Aorta (tissue), 5 donors: Measurements from ENCODE around the gene INPP5D. TPM values are rescaled to one million over a fixed set of nuclear protein-coding genes. Genes with fewer than 3 reads are reported as not detected.

ENCODE experiments used
- ATAC-seq: fragments of 200-7000 bp; cut with Tn5 transposase; one replicate; pipeline ENCODE4 v1.9.1; 2022; ENCODE audit warnings: moderate library complexity; ENCODE audit not compliant: low FRiP score
- DNase-seq, 2 donors: peaks; one replicate each; pipeline ENCODE4 v3.0.0-alpha.2; 2020
- H3K27ac ChIP-seq, 2 donors: one replicate each; pipeline ENCODE4 v1.5.1; 2013; ENCODE audit warnings: low read length in 2 of 2, mild to moderate bottlenecking in 2 of 2, moderate library complexity in 2 of 2, control low read depth in 1 of 2, inconsistent platforms in 1 of 2, low read depth in 1 of 2
- H3K27me3 ChIP-seq, 2 donors: one replicate each; pipeline ENCODE4 v1.6.1; 2013; ENCODE audit warnings: control low read depth in 1 of 2, low read length in 1 of 2, mild to moderate bottlenecking in 1 of 2, moderate library complexity in 1 of 2; ENCODE audit not compliant: insufficient read depth in 2 of 2, control insufficient read depth in 1 of 2
- H3K36me3 ChIP-seq, 2 donors: one replicate each; pipeline ENCODE4 v1.6.1; 2013; ENCODE audit warnings: control low read depth in 1 of 2, low read length in 1 of 2, mild to moderate bottlenecking in 1 of 2; ENCODE audit not compliant: insufficient read depth in 2 of 2, control insufficient read depth in 1 of 2
- H3K4me1 ChIP-seq, 2 donors: one replicate each; pipeline ENCODE4 v1.6.1; 2013; ENCODE audit warnings: low read length in 2 of 2, control low read depth in 1 of 2, mild to moderate bottlenecking in 1 of 2, moderate library complexity in 1 of 2; ENCODE audit not compliant: insufficient read depth in 2 of 2, control insufficient read depth in 1 of 2
- H3K4me3 ChIP-seq, 2 donors: one replicate each; pipeline ENCODE4 v1.5.1; 2013; ENCODE audit warnings: low read length in 2 of 2, control low read depth in 1 of 2, mild to moderate bottlenecking in 1 of 2
- H3K9me3 ChIP-seq: one replicate; pipeline ENCODE4 v1.6.1; 2013; ENCODE audit warnings: mild to moderate bottlenecking, low read length; ENCODE audit not compliant: control insufficient read depth
- WGBS, 2 donors: extraction: QIAGEN DNeasy Blood & Tissue Kit; methylation state at CpG; one replicate each; pipeline ENCODE4 v1.1.7; 2013; 5-methylcytosine and 5-hydroxymethylcytosine counted together
- intact Hi-C, 2 donors: fragments of 100-400 bp; cut with DNase I; formaldehyde crosslinking; loops; one replicate each; pipeline versions ENCODE4 v1.14.2 to v1.15.0; 2022
- polyA plus RNA-seq, 2 donors: library from polyadenylated mRNA; stranded (reverse); fragments of 200-250 nt; gene quantifications; one replicate each; pipeline ENCODE4 v1.2.3, GENCODE V29; 2013
- total RNA-seq, 2 donors: library from RNA; stranded (reverse); fragmentation: NEBNext Ultra II Directional; extraction: Animal tissue kit (Norgen Biotek cat#: 25700); gene quantifications; one replicate each; pipeline ENCODE4 v1.2.1, GENCODE V29; 2021
- donor health status: healthy with polysubstance abuse.
- donor health status: Bipolar disorder and iron deficiency.
- donor health status: DM: no; HTN: no; CAD: no.
- donor health status: DM: no; HTN: no; CAD: no.
- donor health status: DM: yes; HTN: yes; CAD: no.

The INPP5D gene
- total and polyA plus RNA-seq, 4 donors: 0.95 to 51.2 (median 17.2) TPM

DNA sequence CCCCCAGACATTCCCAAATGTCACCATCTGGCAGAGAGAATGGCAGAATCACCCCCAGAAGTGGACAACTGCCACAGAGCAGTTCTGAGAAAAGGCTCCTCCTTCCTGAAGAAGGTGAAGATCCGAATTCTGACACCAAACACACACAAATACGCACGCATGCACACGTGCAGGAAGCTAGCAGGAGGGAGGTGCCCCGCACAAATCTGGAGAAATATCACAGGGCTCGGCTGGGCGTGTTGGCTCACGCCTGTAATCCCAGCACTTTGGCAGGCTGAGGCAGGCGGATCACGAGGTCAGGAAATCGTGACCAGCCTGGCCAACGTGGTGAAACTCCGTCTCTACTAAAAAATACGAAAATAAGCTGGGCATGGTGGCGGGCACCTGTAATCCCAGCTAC, 152.9 kb downstream of the INPP5D start:
- DNase-seq (no peak), ATAC-seq (no peak)
- intact Hi-C loops: no loop called here
- Histone ChIP-seq H3K27ac (no peak overlapping the region), H3K27me3 (no peaks in the 10 kb centered on the region), H3K4me3 (no peak overlapping the region), H3K36me3 (no peaks in the 10 kb centered on the region), H3K4me1 (no peaks in the 10 kb centered on the region), H3K9me3 (no peaks in the 10 kb centered on the region)
- 94 to 96% methylated on average over 15 of the region's 15 CpGs for WGBS, 2 donors

DNA sequence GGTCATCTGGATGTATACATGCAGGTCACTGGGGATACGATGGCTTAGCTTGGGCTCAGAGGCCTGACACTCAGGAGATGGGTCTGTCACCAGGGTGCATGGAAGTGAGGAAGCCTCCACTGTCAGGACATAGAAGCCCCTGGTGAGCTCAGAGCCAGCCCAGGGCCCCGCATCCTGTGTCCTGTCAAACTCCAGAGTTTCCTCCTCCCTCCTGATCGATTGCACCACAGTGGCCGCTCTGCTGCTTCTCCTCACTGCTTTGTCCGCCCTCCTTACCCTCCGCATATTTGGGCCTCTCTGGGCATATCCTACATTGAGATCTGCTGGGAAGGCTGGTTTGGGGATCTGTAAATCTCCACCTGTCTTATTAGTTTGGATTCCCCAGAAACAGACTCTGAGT, 153.8 kb downstream of the INPP5D start:
- Histone ChIP-seq H3K4me1 (no peaks in the 10 kb centered on the region), H3K9me3 (no peaks in the 10 kb centered on the region), H3K36me3 (no peaks in the 10 kb centered on the region), H3K27ac (no peak overlapping the region), H3K4me3 (no peak overlapping the region), H3K27me3 (no peaks in the 10 kb centered on the region)
- no peak for DNase-seq
- no peak for ATAC-seq
- 93 to 95% methylated on average over 6 of the region's 6 CpGs for WGBS, 2 donors
- intact Hi-C loops: no loop called here

DNA sequence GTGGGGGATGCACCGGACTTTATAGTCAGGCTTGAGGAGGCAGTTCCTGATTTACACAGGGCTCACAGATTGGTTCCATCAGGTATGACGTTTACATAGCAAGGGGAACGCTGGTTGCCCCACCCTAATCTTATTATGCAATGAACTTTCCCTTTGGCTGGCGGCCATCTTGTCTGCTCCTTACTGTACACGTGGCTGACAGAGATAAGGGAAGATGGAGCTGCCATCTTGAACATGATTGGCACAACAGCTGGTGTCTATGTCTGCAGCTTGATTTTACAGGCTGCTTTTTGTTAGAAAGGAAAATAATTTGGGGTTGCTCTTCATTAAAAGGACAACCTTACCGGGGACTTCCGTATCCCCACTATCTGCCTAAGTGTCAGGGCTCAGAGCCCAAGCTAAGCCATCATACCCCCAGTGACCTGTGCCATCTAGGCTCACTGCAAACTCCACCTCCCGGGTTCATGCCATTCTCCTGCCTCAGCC, 157.8 kb downstream of the INPP5D start:
- Histone ChIP-seq H3K4me3 (no peak overlapping the region), H3K27ac (no peak overlapping the region), H3K27me3 (no peaks in the 10 kb centered on the region), H3K9me3 (no peaks in the 10 kb centered on the region), H3K36me3 (no peaks in the 10 kb centered on the region), H3K4me1 (no peaks in the 10 kb centered on the region)
- WGBS, 2 donors: 77 to 81% methylated on average over 8 of the region's 8 CpGs
- DNase-seq (no peak), ATAC-seq (no peak)
- intact Hi-C loops: no loop called here

DNA sequence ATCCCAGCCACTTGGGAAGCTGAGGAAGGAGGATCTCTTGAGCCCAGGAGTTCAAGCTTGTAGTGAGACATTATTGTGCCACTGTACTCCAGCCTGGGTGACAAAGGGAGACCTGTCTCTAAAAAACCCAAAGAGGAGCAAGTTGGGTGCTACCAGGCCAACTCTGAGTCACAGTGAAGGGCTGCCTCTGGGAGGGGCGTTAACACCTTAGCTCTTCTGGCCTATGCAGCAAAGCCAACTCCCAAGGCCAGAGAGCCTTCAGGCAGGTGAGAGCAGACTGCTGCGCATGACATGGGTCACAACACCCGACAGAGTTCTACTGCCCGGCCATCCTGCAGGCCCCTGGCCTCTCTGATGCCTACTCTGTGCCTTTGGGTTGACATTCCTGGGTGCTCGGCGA, 158.7 kb downstream of the INPP5D start:
- Histone ChIP-seq H3K9me3 (no peaks in the 10 kb centered on the region), H3K27me3 (no peaks in the 10 kb centered on the region), H3K4me3 (no peak overlapping the region), H3K4me1 (no peaks in the 10 kb centered on the region), H3K27ac (no peak overlapping the region), H3K36me3 (no peaks in the 10 kb centered on the region)
- no peak for ATAC-seq
- no peak for DNase-seq
- 91 to 97% methylated on average over 6 of the region's 6 CpGs for WGBS, 2 donors
- intact Hi-C loops: no loop called here

DNA sequence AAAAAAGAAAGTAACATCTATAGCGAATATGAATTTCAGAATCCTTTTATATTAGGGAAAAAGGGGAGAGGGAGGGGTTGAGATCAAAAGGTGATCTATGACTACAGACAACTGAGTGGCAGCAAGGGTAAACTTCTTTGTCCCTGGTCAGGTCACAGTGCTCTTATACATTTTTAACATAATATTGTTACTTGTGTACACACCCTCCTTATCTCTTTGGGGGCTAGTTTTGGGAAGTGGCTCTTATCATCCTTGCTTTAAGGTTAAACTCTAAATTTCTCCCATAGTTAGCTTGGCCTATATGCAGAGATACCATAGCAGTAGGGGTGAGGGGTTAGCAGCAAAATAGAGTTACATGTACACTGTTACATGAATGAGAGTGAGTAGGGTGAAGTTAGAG, 159.7 kb downstream of the INPP5D start:
- no peak for DNase-seq
- ATAC-seq: no peak
- Histone ChIP-seq H3K27ac (no peak overlapping the region), H3K9me3 (no peaks in the 10 kb centered on the region), H3K4me1 (no peaks in the 10 kb centered on the region), H3K36me3 (no peaks in the 10 kb centered on the region), H3K27me3 (no peaks in the 10 kb centered on the region), H3K4me3 (no peak overlapping the region)
- intact Hi-C loops: no loop called here
- 100% methylated on average over 1 of the region's 1 CpG for WGBS, 2 donors

DNA sequence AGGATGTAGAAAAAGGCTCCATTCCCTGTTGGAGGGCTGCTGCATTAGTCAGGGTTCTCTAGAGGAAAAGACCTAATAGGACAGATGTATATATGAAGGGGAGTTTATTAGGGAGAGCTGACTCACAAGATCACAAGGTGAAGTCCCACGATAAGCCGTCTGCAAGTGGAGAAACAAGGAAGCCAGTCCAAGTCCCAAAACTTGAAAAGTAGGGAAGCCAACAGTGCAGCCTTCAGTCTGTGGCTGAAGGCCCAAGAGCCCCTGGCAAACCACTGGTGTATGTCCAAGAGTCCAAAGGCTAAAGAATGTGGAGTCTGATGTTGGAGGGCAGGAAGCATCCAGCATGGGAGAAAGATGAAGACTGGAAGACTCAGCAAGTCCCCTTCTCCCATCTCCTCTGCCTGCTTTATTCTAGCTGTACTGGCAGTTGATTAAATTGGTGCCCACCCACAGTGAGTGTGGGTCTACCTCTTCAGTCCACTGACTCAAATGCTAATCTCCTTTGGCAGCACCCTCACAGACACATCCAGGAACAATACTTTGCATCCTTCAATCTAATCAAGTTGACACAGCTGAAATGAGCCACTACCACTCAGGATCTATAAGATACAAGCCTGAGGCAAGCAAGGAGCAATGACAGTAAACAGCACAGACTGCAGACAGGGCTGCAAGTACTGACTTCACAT, 161.4 kb downstream of the INPP5D start:
- H3K27ac ChIP-seq: no peak overlapping the region
- intact Hi-C loops: no loop called here
- H3K4me3 ChIP-seq: no peak overlapping the region
- DNase-seq (no peak), ATAC-seq (no peak)
- H3K27me3 ChIP-seq: no peaks in the 10 kb centered on the region
- H3K36me3 ChIP-seq: no peaks in the 10 kb centered on the region
- H3K4me1 ChIP-seq: no peaks in the 10 kb centered on the region
- WGBS, 2 donors: 6 to 8% methylated on average over 2 of the region's 2 CpGs
- H3K9me3 ChIP-seq: no peaks in the 10 kb centered on the region

DNA sequence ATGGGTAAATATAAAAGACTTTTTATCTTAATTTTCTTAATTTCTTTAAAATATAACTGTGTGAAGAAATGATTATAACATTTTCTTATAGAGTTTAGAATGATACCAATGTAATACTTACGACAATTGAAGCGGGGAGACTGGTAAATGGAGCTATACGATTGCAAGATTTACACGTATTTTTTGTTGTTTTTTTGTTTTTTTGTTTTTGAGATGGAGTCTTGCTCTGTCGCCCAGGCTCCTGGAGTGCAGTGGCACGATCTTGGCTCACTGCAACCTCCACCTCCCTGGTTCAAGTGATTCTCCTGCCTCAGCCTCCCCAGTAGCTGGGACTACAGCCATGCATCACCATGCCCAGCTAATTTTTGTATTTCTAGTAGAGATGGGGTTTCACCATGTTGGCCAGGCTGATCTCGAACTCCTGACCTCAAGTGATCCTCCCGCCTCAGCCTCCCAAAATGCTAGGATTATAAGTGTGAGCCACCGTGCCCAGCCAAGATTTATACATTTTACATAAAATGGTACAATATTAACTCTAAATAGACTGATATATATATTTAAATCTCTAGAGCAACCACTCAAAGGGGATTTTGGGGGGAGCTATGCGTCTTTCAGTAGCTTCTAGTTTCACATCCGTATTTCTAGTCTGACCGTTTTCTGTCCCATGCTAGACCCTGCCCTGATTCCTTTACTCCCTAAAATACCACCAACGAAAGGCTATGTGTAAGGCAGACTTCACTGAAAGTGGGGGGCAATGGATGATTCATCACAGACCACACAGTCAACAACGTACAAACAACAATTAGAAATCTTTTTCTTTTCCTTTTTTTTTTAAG, 163.1 kb downstream of the INPP5D start:
- ATAC-seq (no peak), DNase-seq (no peak)
- 89 to 90% methylated on average over 14 of the region's 14 CpGs for WGBS, 2 donors
- Histone ChIP-seq H3K36me3 (no peaks in the 10 kb centered on the region), H3K9me3 (no peaks in the 10 kb centered on the region), H3K4me1 (no peaks in the 10 kb centered on the region), H3K4me3 (no peak overlapping the region), H3K27ac (no peak overlapping the region), H3K27me3 (no peaks in the 10 kb centered on the region)
- intact Hi-C loops: no loop called here

DNA sequence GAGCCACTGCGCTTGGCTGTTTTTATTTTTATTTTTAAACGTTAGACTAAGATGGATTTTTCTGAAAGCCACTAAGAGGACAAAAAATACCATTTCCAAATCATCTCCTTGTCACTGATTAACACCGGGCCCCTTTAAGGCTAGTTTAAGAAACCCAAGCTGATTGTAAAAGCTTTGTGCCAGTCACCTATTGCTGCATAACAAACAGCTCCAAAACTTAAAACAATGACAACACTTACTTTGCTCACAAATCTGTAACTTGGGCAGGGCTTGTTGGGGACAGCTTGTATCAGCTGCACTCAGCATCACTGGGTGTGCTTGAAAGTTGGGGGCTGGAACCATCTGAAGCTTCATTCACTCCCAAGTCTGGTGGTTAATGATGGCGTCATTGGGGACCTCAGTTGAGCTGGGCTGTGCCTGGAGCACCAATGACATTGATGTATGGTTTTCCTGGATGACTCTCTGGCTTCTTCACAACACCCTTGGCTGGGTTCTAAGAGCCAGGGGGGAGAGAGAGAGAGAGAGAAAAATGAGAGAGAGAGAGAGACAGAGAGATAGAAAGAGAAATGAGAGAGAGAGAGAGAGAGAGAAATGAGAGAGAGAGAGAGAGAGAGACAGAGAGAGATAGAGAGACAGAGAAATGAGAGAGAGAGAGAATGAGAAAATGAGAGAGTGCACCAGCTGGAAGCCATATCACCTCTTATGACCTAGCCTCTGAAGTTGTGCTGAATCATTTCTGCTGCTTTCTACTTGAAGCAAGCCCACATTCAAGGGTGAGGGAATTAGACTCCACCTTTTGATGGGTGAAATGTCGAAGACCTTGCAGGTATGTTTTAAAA, 165.3 kb downstream of the INPP5D start:
- intact Hi-C loops: no loop called here
- Histone ChIP-seq H3K4me3 (no peak overlapping the region), H3K27me3 (no peaks in the 10 kb centered on the region), H3K9me3 (no peaks in the 10 kb centered on the region), H3K27ac (no peak overlapping the region), H3K4me1 (no peaks in the 10 kb centered on the region), H3K36me3 (no peaks in the 10 kb centered on the region)
- 81 to 83% methylated on average over 5 of the region's 5 CpGs for WGBS, 2 donors
- DNase-seq (no peak), ATAC-seq (no peak)
